ENCODE results near the gene ALOX12B.

DNA sequence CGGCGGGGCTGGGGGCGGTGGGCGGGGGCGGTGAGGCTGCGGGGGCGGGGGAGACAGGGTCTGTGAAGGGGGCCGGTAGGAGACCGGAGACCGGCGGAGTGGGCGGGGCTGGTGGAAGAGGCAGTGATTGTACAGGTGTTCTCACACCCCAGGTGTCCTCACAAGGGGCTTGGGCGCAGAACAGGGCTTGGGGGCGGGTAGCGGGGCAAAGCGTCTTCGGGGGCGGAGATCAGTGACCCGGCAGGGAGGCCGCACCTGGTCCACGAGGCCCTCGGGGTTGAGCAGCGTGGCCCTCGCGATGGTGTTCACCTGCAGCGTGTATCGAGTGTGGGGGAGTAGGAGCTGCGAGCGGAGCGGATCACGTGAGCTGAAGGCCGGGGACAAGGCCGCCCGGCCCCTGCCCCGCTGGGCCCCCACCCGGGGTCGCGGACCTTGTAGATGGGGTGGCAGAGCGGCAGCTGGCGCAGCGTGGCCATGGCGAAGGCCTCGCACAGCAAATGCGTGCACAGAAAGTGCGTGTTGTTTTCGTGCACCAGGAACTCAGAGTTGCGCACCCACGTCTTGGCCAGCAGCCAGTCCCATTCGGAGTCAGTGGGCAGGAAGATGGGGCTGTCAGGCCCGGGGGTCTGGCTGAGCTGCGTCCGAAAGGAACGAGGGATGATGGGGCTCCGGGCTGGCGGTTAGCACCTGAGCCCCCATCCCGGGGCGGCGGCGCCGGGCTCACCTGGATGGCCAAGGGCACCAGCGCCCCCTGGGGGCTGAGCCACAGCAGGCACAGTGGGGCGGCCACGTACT is 22.3 kb upstream of the ALOX12B start:
- no peak for TF ChIP-seq EZH2 (IDR thresholded peaks at IDR 0.05; ENCODE audit: low read depth)
- TF ChIP-seq, protein P1, sequence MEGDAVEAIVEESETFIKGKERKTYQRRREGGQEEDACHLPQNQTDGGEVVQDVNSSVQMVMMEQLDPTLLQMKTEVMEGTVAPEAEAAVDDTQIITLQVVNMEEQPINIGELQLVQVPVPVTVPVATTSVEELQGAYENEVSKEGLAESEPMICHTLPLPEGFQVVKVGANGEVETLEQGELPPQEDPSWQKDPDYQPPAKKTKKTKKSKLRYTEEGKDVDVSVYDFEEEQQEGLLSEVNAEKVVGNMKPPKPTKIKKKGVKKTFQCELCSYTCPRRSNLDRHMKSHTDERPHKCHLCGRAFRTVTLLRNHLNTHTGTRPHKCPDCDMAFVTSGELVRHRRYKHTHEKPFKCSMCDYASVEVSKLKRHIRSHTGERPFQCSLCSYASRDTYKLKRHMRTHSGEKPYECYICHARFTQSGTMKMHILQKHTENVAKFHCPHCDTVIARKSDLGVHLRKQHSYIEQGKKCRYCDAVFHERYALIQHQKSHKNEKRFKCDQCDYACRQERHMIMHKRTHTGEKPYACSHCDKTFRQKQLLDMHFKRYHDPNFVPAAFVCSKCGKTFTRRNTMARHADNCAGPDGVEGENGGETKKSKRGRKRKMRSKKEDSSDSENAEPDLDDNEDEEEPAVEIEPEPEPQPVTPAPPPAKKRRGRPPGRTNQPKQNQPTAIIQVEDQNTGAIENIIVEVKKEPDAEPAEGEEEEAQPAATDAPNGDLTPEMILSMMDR (conservative IDR thresholded peaks at IDR 0.05) = peak; percentile 74

All from PC-9 (cell line).